Coronary artery (tissue), 2 donors: Measurements from ENCODE around the gene CHP2.
"Not testable (repeated sequence)": the region's sequence is repeated elsewhere in the genome, so short reads cannot be mapped to it uniquely, and the experiment has no call there.

Experiments
- DNase-seq: peaks from one replicate; pipeline ENCODE4 v3.0.0-alpha.2; 2017; ENCODE audit warnings: low spot score
- H3K27ac ChIP-seq, 2 donors: fragments of 200-600 bp; sonication (generic); one replicate each; pipeline ENCODE4 v1.5.1; 2016 to 2019
- H3K4me3 ChIP-seq: fragments of 200-600 bp; sonication (generic); 2 replicates; pipeline ENCODE4 v1.5.1; 2016; ENCODE audit warnings: mild to moderate bottlenecking, moderate library complexity
- CTCF ChIP-seq: fragments of 200-600 bp; sonication (generic); IDR thresholded peaks from one replicate; pipeline ENCODE4 v1.5.1; 2019; ENCODE audit warnings: antibody characterized with exemption

CHP2 gene

GRCh38 chr16:23748630-23749029, 6.2 kb upstream of the CHP2 start:
- no peak for TF ChIP-seq CTCF

DNA sequence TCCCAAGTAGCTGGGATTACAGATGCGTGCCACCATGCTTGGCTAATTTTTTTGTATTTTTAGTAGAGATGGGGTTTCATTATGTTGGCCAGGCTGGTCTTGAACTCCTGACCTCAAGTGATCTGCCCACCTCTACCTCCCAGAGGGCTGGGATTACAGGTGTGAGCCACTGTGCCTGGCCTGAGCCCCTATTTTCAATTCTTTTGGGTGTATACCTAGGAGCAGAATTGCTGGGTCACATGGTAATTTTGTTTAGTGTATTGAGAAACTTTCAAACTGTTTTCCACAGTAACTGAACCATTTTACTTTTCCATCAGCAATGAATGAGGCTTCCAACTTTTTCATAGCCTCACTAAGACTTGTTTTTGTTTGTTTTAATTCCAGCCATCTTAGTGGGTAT, 3.8 kb upstream of the CHP2 start:
- not testable (repeated sequence) for H3K4me3 ChIP-seq, DNase-seq, H3K27ac ChIP-seq

More at GRCh38 chr16:23748630-23749029, 6.2 kb upstream of the CHP2 start:
- no peak for DNase-seq
- no peak overlapping the region for H3K4me3 ChIP-seq
- no peak overlapping the region for H3K27ac ChIP-seq

DNA sequence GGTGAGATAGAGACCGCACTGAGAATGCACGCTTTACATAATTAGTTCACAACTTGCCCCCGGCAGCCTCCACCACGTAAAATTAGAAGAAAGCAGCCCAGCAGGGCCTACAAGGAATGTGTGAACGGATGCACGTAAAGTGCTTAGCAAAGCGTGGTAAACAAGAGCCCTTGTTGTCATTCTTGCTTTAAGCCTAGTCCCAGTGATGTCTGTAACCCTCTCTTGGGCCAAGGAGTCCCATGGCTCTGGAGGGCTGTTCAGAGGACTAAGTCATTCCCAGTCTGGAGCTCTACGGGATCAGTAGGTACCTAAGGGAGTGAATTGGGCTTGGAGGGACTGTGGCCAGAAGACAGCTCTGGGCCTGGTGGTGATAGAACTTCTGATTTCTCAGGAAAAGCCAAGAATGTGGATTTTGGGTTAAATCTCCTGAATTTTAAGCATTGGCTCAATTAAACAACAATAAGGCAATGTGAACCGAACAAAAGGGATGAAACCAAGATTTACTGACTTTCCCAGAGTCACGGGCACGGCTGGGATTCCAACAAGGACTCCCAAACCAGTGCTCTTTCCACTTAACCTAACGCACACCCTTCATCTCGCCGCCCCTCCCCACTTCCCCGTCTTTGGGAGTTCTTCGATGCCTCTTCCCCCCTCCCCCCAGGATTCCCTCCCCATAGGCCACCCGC, 775 bp upstream of the CHP2 start:
- Histone ChIP-seq H3K4me3 (peak overlapping the region; percentile 52), H3K27ac (no peak overlapping the region)
- DNase-seq: no peak
- no peak for TF ChIP-seq CTCF

DNA sequence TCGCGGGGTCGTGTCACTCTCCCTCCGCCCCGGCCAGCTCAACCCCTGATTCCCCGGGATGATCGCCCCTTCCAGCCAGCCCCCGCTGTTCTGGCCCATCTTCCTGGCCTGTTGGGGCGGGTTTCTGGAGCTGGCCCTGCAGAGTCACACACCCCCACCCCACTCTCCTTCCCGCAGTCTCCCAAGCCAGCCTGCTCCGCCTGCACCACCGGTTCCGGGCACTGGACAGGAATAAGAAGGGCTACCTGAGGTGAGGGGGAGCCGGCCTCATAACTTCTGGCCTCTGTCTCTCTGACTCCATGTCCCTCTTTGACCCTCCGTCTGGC, 621 bp downstream of the CHP2 start:
- no peak overlapping the region for H3K27ac ChIP-seq
- peak overlapping the region; percentile 52 for H3K4me3 ChIP-seq
- DNase-seq: no peak
- TF ChIP-seq CTCF: no peak

DNA sequence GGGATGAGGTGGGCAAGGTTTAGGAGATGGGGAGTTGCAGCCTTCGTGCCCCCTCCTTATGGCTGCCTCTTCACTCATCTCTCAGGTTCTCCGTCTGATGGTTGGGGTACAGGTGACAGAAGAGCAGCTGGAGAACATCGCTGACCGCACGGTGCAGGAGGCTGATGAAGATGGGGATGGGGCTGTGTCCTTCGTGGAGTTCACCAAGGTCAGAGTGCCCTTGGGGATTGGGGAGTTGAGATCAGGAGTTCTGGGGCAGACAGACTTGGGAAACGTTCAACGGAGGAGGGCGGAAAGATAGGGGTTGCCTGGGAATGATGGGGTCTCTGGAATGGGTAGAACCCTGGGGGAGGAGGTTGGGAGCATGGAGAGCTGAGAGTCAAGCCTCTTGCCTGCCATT, 2.3 kb downstream of the CHP2 start:
- TF ChIP-seq CTCF: no peak
- H3K27ac ChIP-seq: no peak overlapping the region
- H3K4me3 ChIP-seq: no peak overlapping the region
- DNase-seq: no peak

DNA sequence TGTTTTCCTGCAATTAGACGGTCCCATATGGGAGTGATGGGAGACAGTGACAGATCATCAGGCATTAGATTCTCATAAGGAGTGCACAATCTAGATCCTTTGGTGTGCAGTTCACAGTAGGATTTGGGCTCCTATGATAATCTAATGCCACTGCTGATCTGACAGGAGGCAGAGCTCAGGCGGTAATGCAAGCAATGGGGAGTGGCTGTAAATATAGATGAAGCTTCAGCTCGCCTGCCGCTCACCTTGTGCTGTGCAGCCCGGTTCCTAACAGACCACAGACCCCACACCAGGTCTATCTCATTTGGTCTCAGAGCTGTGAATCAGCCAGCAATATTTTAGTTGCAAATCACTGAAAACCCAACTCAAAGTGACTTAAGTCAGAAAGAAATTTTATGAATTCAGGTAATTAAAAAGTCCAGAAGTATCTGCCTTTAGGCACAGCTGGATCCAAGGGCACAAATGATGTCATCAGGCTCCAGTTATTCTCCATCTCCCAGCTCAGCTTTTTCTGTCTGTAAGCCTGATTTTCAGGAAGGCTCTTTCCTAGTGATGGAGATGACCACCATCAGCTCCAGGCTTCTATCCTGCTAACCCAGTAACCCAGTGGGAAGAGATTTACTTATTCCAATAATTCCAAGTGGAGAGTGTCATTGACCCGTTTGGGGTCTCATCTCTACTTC, 3.3 kb downstream of the CHP2 start:
- DNase-seq: no peak
- no peak for TF ChIP-seq CTCF
- no peak overlapping the region for H3K27ac ChIP-seq
- H3K4me3 ChIP-seq: no peak overlapping the region

GRCh38 chr16:23765933-23766332, 11.1 kb downstream of the CHP2 start:
- DNase-seq: no peak
- Histone ChIP-seq H3K27ac (no peak overlapping the region), H3K4me3 (no peak overlapping the region)
- TF ChIP-seq CTCF: no peak
